ENCODE results near the gene ESF1. TPM values are rescaled to one million over a fixed set of nuclear protein-coding genes. Genes with fewer than 3 reads are reported as not detected.
"Not testable (repeated sequence)": the region's sequence is repeated elsewhere in the genome, so short reads cannot be mapped to it uniquely, and the experiment has no call there.

Gene ESF1
- total RNA-seq, 1 experiment from 2014 or later = 22.7 TPM

DNA sequence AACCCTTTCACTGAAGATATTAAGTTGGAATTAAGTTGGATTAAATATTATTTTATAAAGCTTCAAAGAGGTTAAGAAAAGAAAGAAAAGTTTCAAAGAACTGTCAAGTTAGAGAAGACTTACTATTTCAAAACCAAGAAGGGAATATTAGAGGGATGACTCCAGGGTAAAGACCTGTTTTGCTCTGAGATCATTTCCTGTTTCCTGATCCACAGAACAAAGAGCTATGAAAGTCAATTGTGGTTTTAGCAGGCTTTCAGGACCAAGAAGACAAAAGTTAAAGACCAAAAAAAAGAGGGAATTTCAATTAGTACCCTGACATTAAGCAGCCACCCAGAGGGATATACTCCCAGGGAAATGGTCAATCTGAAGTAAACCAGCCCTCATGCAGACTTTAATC, 19.4 kb downstream of the ESF1 start:
- no peak overlapping the region for H3K4me3 ChIP-seq (ENCODE audit: low read depth, low read length)
- no peaks in the 10 kb centered on the region; the same call in 1 of the 2 replicates for H3K36me3 ChIP-seq (ENCODE audit: control insufficient read depth, insufficient read depth, low read length)
- no peaks in the 10 kb centered on the region for H3K4me1 Mint-ChIP-seq (ENCODE audit: low read depth, unreplicated experiment)
- H3K4me3 Mint-ChIP-seq (ENCODE audit: unreplicated experiment) = no peak overlapping the region
- CTCF ChIA-PET = interaction anchor here (1.0 kb wide), 1 partner anchor 218 kb away, joined by 3 read pairs; no protein-coding TSS in a partner anchor
- intact Hi-C loops (cut with micrococcal nuclease; ENCODE audit: unreplicated experiment) = no loop called here
- no peak overlapping the region for H3K27ac Mint-ChIP-seq (ENCODE audit: unreplicated experiment)
- peaks cover 5% of the 10 kb centered on the region; the same call in 1 of the 2 replicates for H3K9me3 ChIP-seq
- no peaks in the 10 kb centered on the region for H3K27me3 Mint-ChIP-seq (ENCODE audit: insufficient read depth, unreplicated experiment)
- POLR2A ChIA-PET = no interaction called here
- no peaks in the 10 kb centered on the region for H3K27me3 ChIP-seq (replicated peaks; ENCODE audit: control insufficient read depth, insufficient read depth, low read length)
- DNase-seq = no peak
- TF ChIP-seq, protein P1, sequence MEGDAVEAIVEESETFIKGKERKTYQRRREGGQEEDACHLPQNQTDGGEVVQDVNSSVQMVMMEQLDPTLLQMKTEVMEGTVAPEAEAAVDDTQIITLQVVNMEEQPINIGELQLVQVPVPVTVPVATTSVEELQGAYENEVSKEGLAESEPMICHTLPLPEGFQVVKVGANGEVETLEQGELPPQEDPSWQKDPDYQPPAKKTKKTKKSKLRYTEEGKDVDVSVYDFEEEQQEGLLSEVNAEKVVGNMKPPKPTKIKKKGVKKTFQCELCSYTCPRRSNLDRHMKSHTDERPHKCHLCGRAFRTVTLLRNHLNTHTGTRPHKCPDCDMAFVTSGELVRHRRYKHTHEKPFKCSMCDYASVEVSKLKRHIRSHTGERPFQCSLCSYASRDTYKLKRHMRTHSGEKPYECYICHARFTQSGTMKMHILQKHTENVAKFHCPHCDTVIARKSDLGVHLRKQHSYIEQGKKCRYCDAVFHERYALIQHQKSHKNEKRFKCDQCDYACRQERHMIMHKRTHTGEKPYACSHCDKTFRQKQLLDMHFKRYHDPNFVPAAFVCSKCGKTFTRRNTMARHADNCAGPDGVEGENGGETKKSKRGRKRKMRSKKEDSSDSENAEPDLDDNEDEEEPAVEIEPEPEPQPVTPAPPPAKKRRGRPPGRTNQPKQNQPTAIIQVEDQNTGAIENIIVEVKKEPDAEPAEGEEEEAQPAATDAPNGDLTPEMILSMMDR (IDR thresholded peaks at IDR 0.05; ENCODE audit: insufficient read depth in 1 of 2, low read depth in 1 of 2, low read length in 1 of 2, severe bottlenecking in 1 of 2, unreplicated experiment in 1 of 2) = no peak
- no peaks in the 10 kb centered on the region for H3K4me1 ChIP-seq
- peaks cover 17% of the 10 kb centered on the region for H3K9me3 Mint-ChIP-seq (ENCODE audit: unreplicated experiment)
- peaks cover 61% of the 10 kb centered on the region for H3K36me3 Mint-ChIP-seq (ENCODE audit: insufficient read depth, unreplicated experiment)
- BruUV-seq (replicated peaks) = no TSS peak

DNA sequence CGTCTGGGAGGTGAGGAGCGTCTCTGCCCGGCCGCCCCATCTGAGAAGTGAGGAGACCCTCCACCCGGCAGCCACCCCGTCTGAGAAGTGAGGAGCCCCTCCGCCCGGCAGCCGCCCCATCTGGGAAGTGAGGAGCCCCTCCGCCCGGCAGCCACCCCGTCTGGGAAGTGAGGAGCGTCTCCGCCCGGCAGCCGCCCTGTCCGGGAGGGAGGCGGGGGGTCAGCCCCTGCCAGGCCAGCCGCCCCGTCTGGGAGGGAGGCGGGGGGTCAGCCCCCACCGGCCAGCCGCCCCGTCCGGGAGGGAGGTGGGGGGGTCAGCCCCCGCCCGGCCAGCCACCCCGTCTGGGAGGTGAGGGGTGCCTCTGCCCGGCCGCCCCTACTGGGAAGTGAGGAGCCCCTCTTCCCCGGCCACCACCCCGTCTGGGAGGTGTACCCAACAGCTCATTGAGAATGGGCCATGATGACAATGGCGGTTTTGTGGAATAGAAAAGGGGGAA, 24.2 kb downstream of the ESF1 start:
- BruUV-seq (replicated peaks) = not testable (repeated sequence)

DNA sequence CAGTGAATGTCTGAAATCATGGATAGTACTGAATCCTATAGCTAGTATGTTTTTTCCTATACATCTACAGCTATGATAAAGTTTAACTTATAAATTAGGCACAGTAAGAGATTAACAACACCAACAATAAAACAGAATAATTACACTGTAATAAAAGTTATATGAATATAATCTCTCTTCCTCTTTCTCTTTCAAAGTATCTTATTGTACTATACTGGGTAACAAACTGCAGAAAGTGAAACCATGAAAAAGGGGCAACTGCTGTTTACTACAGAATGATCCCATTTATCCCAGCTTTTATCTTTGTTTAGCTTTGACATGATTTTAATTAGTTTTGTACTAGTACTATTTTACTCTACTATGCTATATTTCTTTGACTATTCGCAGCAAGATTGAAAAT, 25.8 kb downstream of the ESF1 start:
- peaks cover 27% of the 10 kb centered on the region for H3K36me3 Mint-ChIP-seq (ENCODE audit: insufficient read depth, unreplicated experiment)
- H3K9me3 ChIP-seq = no peaks in the 10 kb centered on the region
- H3K27me3 ChIP-seq (replicated peaks; ENCODE audit: control insufficient read depth, insufficient read depth, low read length) = no peaks in the 10 kb centered on the region
- no peaks in the 10 kb centered on the region for H3K4me1 Mint-ChIP-seq (ENCODE audit: low read depth, unreplicated experiment)
- H3K4me1 ChIP-seq = no peaks in the 10 kb centered on the region
- intact Hi-C loops (cut with micrococcal nuclease; ENCODE audit: unreplicated experiment) = no loop called here
- H3K27me3 Mint-ChIP-seq (ENCODE audit: insufficient read depth, unreplicated experiment) = no peaks in the 10 kb centered on the region
- no peak overlapping the region for H3K4me3 Mint-ChIP-seq (ENCODE audit: unreplicated experiment)
- TF ChIP-seq, protein P1 (IDR thresholded peaks at IDR 0.05; ENCODE audit: insufficient read depth in 1 of 2, low read depth in 1 of 2, low read length in 1 of 2, severe bottlenecking in 1 of 2, unreplicated experiment in 1 of 2) = no peak
- H3K9me3 Mint-ChIP-seq (ENCODE audit: unreplicated experiment) = no peaks in the 10 kb centered on the region
- H3K36me3 ChIP-seq (ENCODE audit: control insufficient read depth, insufficient read depth, low read length) = no peaks in the 10 kb centered on the region; the same call in 1 of the 2 replicates
- CTCF ChIA-PET = no interaction called here
- no peak overlapping the region for H3K4me3 ChIP-seq (ENCODE audit: low read depth, low read length)
- no peak overlapping the region for H3K27ac Mint-ChIP-seq (ENCODE audit: unreplicated experiment)
- no peak for DNase-seq
- POLR2A ChIA-PET = no interaction called here
- no TSS peak for BruUV-seq (replicated peaks)

More for the DNA sequence above, 24.2 kb downstream of the ESF1 start:
- H3K36me3 ChIP-seq (ENCODE audit: control insufficient read depth, insufficient read depth, low read length); H3K4me3 Mint-ChIP-seq (ENCODE audit: unreplicated experiment); CTCF ChIA-PET; H3K27ac Mint-ChIP-seq (ENCODE audit: unreplicated experiment); H3K9me3 ChIP-seq; POLR2A ChIA-PET; H3K27me3 Mint-ChIP-seq (ENCODE audit: insufficient read depth, unreplicated experiment); H3K9me3 Mint-ChIP-seq (ENCODE audit: unreplicated experiment); H3K4me3 ChIP-seq (ENCODE audit: low read depth, low read length); DNase-seq; H3K4me1 ChIP-seq; intact Hi-C loops (cut with micrococcal nuclease; ENCODE audit: unreplicated experiment); H3K27me3 ChIP-seq (replicated peaks; ENCODE audit: control insufficient read depth, insufficient read depth, low read length); H3K4me1 Mint-ChIP-seq (ENCODE audit: low read depth, unreplicated experiment): not testable (repeated sequence)
- H3K36me3 Mint-ChIP-seq (ENCODE audit: insufficient read depth, unreplicated experiment) = peaks cover 43% of the 10 kb centered on the region

Measured in Caco-2 (cell line).